Lower leg skin (tissue), 4 donors: ENCODE measurements around the gene LIN37. TPM values are rescaled to one million over a fixed set of nuclear protein-coding genes. Genes with fewer than 3 reads are reported as not detected.
A peak's percentile ranks its signal among the peaks of the same experiment; 100 is the strongest.

Experiments used
- DNase-seq, 2 donors: peaks; one replicate each; pipeline ENCODE4 v3.0.0-alpha.2; 2019; ENCODE audit warnings: low spot score in 2 of 2
- H3K4me3 ChIP-seq: fragments of 200-600 bp; sonication (generic); 2 replicates; pipeline ENCODE4 v1.5.1; 2017; ENCODE audit warnings: mild to moderate bottlenecking, low read depth; ENCODE audit not compliant: poor library complexity, severe bottlenecking
- POLR2A ChIP-seq, 2 donors: fragments of 450-650 bp; IDR thresholded peaks; one replicate each; pipeline ENCODE4 v1.6.1; 2016 to 2017; ENCODE audit warnings: antibody characterized with exemption in 2 of 2, mild to moderate bottlenecking in 1 of 2, moderate library complexity in 1 of 2
- WGBS, 2 donors: methylation state at CpG; one replicate each; pipeline ENCODE4 v1.1.5; 2018; 5-methylcytosine and 5-hydroxymethylcytosine counted together
- intact Hi-C: fragments of 100-400 bp; cut with DNase I; formaldehyde crosslinking; loops from one replicate; pipeline ENCODE4 v1.15.0; 2023; ENCODE audit warnings: low total_unique reads
- total RNA-seq, 4 donors: library from RNA; depleted of rRNA; stranded (reverse); fragments of >200 nt; gene quantifications; one replicate each; pipeline ENCODE4 v1.1.0, GENCODE V29; 2016
- TF ChIP-seq, protein P1 (sequence below), 3 donors: fragments of 450-650 bp; IDR thresholded peaks; one replicate each; pipeline ENCODE4 v1.5.1; 2016; ENCODE audit warnings: antibody characterized with exemption in 3 of 3, mild to moderate bottlenecking in 3 of 3, moderate library complexity in 2 of 3

LIN37 gene
- total RNA-seq, 4 donors from 2014 or later = 4.7 to 15.0 (median 10.3) TPM

DNA sequence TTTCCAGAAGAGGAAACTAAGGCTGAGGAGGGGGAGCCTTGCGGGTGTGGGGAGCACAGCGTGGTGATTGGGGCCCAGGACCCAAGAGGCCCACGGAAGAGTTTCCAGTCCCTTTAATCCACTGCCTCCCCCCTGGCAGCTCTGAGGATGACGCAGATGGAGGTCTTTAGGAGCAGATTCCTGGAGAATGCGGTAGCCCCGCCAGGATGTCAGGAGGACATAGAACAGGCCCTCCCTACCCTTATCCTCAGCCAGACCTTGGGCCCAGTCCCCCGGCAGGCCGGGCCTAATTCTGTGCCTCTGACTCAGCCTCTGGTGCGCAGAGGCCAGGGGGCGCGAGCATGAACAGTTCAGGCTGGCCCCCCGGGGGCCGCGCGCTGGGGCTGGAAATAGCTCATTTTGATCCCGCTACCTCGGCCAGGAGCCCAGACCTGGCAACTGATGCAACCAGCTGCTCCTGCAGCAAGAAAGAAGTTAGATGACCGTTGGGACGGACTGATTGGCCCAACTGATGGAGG, 8.9 kb downstream of the LIN37 start:
- 6 to 7% methylated on average over 16 to 19 of the region's 19 CpGs for WGBS, 2 donors
- intact Hi-C loops = no loop called here
- no peak for TF ChIP-seq POLR2A (IDR thresholded peaks at IDR 0.05)
- TF ChIP-seq, protein P1, sequence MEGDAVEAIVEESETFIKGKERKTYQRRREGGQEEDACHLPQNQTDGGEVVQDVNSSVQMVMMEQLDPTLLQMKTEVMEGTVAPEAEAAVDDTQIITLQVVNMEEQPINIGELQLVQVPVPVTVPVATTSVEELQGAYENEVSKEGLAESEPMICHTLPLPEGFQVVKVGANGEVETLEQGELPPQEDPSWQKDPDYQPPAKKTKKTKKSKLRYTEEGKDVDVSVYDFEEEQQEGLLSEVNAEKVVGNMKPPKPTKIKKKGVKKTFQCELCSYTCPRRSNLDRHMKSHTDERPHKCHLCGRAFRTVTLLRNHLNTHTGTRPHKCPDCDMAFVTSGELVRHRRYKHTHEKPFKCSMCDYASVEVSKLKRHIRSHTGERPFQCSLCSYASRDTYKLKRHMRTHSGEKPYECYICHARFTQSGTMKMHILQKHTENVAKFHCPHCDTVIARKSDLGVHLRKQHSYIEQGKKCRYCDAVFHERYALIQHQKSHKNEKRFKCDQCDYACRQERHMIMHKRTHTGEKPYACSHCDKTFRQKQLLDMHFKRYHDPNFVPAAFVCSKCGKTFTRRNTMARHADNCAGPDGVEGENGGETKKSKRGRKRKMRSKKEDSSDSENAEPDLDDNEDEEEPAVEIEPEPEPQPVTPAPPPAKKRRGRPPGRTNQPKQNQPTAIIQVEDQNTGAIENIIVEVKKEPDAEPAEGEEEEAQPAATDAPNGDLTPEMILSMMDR (IDR thresholded peaks at IDR 0.05) = no peak
- peak overlapping the region; percentile 2 for H3K4me3 ChIP-seq
- peak; percentile 68 to 95 for DNase-seq

DNA sequence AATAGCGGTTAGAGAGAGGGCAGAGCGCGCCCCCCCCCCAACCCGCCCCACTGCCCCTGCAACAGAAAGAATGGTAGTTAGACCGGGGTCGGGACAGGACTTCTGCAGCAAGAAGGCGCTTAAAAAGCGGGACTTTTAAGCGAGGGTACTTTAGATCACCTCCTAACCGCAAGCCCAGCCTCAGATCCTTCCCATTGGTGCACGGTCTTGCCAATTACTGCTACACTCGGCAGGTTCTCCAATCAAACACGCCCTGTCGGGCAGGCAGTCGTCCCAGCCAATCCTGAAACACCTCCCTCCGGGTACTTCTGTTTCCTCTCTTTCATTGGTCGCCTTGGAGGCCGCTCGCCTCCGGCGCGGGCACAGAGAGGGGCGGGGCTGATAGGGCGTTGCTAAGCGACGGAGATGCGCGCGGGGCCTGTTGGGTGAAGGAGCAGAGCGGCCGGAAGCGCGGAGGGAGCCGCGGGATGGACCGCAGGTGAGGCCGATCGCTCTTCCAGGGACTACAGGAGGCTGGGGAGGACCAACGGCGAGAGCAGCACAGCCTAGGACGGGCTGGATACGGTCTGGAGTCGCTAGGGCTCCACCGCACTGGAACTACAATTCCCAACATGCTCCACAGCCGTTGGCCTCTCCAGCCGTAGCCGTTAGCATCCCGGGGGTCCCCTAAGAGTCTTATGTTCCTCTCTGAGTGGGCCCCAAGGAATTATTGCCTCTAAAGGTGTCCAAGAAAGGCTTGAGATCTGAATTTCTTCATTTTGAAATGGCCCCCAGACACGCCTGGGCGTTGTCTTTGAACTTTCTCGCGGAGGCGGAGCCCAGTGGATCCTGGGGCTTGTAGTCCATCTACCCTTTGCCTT, 9.6 kb downstream of the LIN37 start, which contains the start of gene PROSER3:
TSS of gene PROSER3 (plus strand) at position 428 of the 860 bp plus-strand sequence. CDS start at position 468, 40 bp downstream.
- DNase-seq = peak; percentile 99 to 100
- no peak for TF ChIP-seq POLR2A (IDR thresholded peaks at IDR 0.05)
- TF ChIP-seq, protein P1 (IDR thresholded peaks at IDR 0.05) = no peak
- 1 to 2% methylated on average over 38 to 42 of the region's 53 CpGs for WGBS, 2 donors
- intact Hi-C loops = no loop called here
- H3K4me3 ChIP-seq = peak within 1 kb of the TSS; percentile 64

DNA sequence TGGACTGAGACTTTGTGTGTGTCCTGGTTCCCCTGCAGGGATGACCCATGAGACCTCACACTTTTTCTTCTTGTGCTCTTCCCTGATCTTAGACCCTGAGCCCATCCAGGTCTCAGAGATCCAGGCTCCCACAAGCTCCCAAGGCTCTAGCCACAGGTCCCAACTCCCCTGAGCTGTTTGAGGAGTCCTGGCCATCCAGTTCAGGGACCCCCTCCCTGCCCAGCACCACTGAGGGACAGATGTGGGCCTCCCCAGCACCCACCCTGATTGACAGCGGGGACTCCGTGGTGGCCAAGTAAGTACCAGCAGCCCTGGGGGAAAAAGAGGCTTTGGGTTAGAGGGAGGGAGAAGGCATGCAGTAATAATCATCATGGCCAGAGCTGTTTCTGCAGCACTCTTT, 11.3 kb downstream of the LIN37 start:
- H3K4me3 ChIP-seq = no peak overlapping the region
- 88 to 89% methylated on average over 2 of the region's 2 CpGs for WGBS, 2 donors
- TF ChIP-seq, protein P1 (IDR thresholded peaks at IDR 0.05) = no peak
- TF ChIP-seq POLR2A (IDR thresholded peaks at IDR 0.05) = no peak
- intact Hi-C loops = no loop called here
- DNase-seq = no peak

DNA sequence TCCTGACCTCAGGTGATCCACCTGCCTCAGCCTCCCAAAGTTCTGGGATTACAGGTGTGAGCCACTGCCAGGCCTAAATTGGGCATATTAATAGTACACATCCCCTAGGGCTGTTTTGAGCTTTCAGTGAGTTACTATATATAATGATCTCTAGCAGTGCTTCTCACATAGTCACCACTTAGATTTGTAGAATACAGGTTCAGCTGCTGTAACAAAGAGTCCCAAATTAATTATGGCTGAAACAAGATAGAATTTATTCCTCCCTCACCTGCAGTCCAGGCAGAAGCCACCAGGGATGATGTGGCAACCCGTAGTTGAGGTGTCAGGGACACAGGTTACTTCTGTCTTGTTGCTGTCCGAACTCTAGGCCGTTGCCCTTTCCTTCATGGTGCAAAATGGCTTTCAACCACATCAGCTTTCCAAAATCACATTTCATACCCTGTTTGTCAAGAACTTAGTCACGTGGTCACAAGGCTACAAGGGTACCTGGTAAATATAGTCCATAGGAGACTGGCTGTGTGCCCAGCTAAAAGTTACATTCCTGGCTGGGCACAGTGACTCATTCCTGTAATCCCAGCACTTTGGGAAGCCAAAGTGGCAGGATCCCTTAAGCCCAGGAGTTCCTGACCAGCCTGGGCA, 12.5 kb downstream of the LIN37 start:
- intact Hi-C loops = no loop called here
- no peak overlapping the region for H3K4me3 ChIP-seq
- WGBS, 2 donors = 92 to 96% methylated on average over 4 of the region's 4 CpGs
- DNase-seq = no peak
- TF ChIP-seq, protein P1 (IDR thresholded peaks at IDR 0.05) = no peak
- no peak for TF ChIP-seq POLR2A (IDR thresholded peaks at IDR 0.05)

DNA sequence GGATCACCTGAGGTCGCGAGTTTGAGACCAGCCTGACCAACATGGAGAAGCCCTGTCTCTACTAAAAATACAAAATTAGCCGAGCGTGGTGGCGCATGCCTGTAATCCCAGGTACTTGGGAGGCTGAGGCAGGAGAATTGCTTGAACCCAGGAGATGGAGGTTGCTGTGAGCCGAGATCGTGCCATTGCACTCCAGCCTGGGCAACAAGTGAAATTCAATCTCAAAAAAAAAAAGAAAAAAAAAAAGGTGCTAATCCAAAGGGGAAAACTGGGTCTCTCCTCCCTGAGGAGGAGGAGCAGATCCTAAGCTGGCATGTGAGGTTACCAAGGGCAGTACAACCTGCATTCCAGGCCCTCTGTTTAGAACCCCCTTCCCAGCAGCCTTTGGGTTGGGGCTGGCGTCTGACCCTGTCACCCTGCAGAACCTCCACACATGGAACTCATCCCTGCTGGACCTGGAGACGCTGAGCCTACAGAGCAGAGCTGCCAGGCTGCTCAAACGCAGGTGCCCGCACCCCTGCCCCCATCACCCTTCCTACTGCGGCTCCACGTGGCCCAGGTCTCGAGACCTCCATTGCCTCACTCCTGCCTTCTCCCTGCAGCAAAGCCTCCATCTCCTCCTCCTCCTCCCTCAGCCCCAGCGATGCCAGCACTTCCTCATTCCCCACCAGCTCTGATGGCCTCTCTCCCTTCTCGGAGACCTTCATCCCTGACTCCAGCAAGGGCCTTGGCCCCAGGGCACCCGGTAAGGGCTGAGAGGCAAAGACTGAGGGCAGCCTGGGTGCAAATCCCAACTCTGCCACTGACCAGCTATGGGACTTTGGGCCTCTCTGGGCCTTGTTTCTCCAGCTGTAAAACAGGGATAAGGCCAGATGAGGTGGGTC, 16.3 kb downstream of the LIN37 start:
- no peak overlapping the region for H3K4me3 ChIP-seq
- 93 to 95% methylated on average over 17 of the region's 17 CpGs for WGBS, 2 donors
- intact Hi-C loops = no loop called here
- TF ChIP-seq, protein P1 (IDR thresholded peaks at IDR 0.05) = no peak
- no peak for TF ChIP-seq POLR2A (IDR thresholded peaks at IDR 0.05)
- no peak for DNase-seq
